ENCODE measurements around the gene ANKRD6.
A peak's percentile ranks its signal among the peaks of the same experiment; 100 is the strongest.

Gene ANKRD6

DNA sequence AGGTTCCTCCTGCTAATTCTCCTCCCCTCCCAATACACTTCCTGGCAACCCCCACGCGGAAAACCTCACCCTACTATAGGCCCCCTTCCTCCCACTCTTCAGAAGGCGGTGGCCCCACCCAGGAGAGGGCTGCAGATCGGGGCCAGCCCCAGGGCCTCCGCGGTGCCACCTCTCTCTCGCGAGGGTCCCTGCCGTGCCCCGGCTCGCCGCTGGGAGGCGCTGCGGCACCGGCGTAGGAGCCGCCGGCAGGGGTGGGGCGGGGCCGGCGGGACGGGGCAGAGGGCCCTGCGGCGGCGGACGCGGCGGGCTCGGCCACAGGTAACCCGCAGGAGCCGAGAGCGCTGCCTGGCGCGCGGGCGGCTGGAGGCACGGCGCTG is at the start of gene ANKRD6:
ANKRD6 (plus strand) TSS at position 278 of the 377 bp plus-strand sequence. CDS start 133,825 bp downstream, outside the sequence.
- H4K20me1 ChIP-seq (ENCODE audit: low read depth, low read length), result no peaks in the 10 kb centered on the region
- H3K27me3 ChIP-seq (ENCODE audit: low read length), result no peaks in the 10 kb centered on the region
- no peak within 1 kb of the TSS for H3K27ac ChIP-seq (ENCODE audit: low read depth, low read length)
- H3K4me2 ChIP-seq (ENCODE audit: low read depth, low read length, poor library complexity, severe bottlenecking), result peak within 1 kb of the TSS; percentile 76
- peak within 1 kb of the TSS; percentile 63 for H3K9ac ChIP-seq (ENCODE audit: low read length)
- no peaks in the 10 kb centered on the region for H3K9me2 ChIP-seq (replicated peaks; ENCODE audit: insufficient read depth, low read length)
- H3K9me3 ChIP-seq (ENCODE audit: insufficient read depth, low read length), result no peaks in the 10 kb centered on the region
- H3K36me3 ChIP-seq (ENCODE audit: low read length), result no peaks in the 10 kb centered on the region
- H3F3A ChIP-seq (ENCODE audit: insufficient read depth), result no peaks in the 10 kb centered on the region
- peak within 1 kb of the TSS; percentile 93 for H2AFZ ChIP-seq (ENCODE audit: low read depth, low read length, severe bottlenecking)
- TF ChIP-seq, protein P1, sequence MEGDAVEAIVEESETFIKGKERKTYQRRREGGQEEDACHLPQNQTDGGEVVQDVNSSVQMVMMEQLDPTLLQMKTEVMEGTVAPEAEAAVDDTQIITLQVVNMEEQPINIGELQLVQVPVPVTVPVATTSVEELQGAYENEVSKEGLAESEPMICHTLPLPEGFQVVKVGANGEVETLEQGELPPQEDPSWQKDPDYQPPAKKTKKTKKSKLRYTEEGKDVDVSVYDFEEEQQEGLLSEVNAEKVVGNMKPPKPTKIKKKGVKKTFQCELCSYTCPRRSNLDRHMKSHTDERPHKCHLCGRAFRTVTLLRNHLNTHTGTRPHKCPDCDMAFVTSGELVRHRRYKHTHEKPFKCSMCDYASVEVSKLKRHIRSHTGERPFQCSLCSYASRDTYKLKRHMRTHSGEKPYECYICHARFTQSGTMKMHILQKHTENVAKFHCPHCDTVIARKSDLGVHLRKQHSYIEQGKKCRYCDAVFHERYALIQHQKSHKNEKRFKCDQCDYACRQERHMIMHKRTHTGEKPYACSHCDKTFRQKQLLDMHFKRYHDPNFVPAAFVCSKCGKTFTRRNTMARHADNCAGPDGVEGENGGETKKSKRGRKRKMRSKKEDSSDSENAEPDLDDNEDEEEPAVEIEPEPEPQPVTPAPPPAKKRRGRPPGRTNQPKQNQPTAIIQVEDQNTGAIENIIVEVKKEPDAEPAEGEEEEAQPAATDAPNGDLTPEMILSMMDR (IDR thresholded peaks at IDR 0.05; ENCODE audit: insufficient read depth, low read length, poor library complexity, severe bottlenecking), result peak; percentile 86
- no peak for TF ChIP-seq EZH2phosphoT487 (conservative IDR thresholded peaks at IDR 0.05; ENCODE audit: low read length)
- H3K4me3 ChIP-seq (ENCODE audit: insufficient read depth, low read length, poor library complexity, severe bottlenecking), result peak within 1 kb of the TSS; percentile 59
- H3K79me2 ChIP-seq (ENCODE audit: insufficient read depth, low read length), result no peaks in the 10 kb centered on the region

DNA sequence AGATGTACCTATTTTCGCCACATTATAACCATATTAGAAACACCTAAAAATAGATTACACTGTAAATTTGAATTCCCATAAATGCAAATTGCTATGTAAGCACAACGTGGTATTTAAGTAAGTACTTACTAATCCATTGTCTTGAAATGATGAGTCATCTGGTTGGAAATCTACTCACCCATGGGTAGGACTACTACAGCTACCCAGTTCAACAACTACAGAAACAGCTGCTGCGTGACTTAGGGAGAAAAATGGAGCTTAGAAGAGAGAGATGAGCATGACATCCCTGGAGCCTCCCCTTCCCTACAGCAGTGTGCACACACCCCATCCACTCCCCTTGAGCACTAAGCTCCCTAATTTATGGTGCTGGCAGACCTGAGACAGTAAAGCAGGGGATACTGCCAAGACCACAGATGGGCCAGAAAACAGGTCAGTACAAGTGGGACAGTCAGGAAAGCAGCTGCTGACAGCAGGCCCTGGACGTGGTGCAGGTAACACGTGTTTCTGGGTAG is 47.7 kb upstream of the ANKRD6 start:
- peak overlapping the region; percentile 17 for H3K27ac ChIP-seq (ENCODE audit: low read depth, low read length)
- H3K4me2 ChIP-seq (ENCODE audit: low read depth, low read length, poor library complexity, severe bottlenecking), result no peak overlapping the region
- no peaks in the 10 kb centered on the region for H3K27me3 ChIP-seq (ENCODE audit: low read length)
- H3K36me3 ChIP-seq (ENCODE audit: low read length), result no peaks in the 10 kb centered on the region
- H3K9ac ChIP-seq (ENCODE audit: low read length), result no peak overlapping the region
- no peak for TF ChIP-seq EZH2phosphoT487 (conservative IDR thresholded peaks at IDR 0.05; ENCODE audit: low read length)
- TF ChIP-seq, protein P1 (IDR thresholded peaks at IDR 0.05; ENCODE audit: insufficient read depth, low read length, poor library complexity, severe bottlenecking), result no peak
- H3F3A ChIP-seq (ENCODE audit: insufficient read depth), result no peaks in the 10 kb centered on the region; the same call in 1 of the 2 replicates
- H3K79me2 ChIP-seq (ENCODE audit: insufficient read depth, low read length), result peaks cover 27% of the 10 kb centered on the region
- no peak overlapping the region for H2AFZ ChIP-seq (ENCODE audit: low read depth, low read length, severe bottlenecking)
- no peak overlapping the region for H3K4me3 ChIP-seq (ENCODE audit: insufficient read depth, low read length, poor library complexity, severe bottlenecking)
- H3K9me2 ChIP-seq (replicated peaks; ENCODE audit: insufficient read depth, low read length), result no peaks in the 10 kb centered on the region
- no peaks in the 10 kb centered on the region for H3K9me3 ChIP-seq (ENCODE audit: insufficient read depth, low read length)
- no peaks in the 10 kb centered on the region for H4K20me1 ChIP-seq (ENCODE audit: low read depth, low read length)

DNA sequence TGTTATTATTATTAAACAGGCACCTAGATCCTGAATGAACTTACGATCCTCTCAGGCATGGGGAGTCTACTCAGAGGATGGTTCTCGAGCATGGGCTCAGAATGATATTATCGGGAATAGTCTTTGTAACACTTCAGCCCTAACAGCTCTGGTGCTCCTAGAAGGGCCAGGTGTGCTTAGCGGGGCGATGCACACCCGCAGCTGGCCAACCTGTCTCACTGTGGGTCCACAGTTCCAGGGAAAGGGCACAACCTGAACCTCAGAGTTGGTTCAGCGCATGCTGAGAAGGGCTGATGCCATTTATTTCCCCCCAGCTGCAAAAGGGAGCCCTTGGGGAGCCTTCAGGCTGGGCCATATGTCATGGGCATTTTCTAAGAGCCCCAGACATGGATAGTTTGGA is 47.1 kb upstream of the ANKRD6 start:
- TF ChIP-seq, protein P1 (IDR thresholded peaks at IDR 0.05; ENCODE audit: insufficient read depth, low read length, poor library complexity, severe bottlenecking), result no peak
- TF ChIP-seq EZH2phosphoT487 (conservative IDR thresholded peaks at IDR 0.05; ENCODE audit: low read length), result no peak
- Histone ChIP-seq H3K9ac (ENCODE audit: low read length) (no peak overlapping the region), H3K9me3 (ENCODE audit: insufficient read depth, low read length) (no peaks in the 10 kb centered on the region), H3K4me2 (ENCODE audit: low read depth, low read length, poor library complexity, severe bottlenecking) (no peak overlapping the region), H3K79me2 (ENCODE audit: insufficient read depth, low read length) (peaks cover 34% of the 10 kb centered on the region), H3K36me3 (ENCODE audit: low read length) (no peaks in the 10 kb centered on the region), H3K9me2 (replicated peaks; ENCODE audit: insufficient read depth, low read length) (no peaks in the 10 kb centered on the region), H3K27me3 (ENCODE audit: low read length) (no peaks in the 10 kb centered on the region), H4K20me1 (ENCODE audit: low read depth, low read length) (no peaks in the 10 kb centered on the region), H3K27ac (ENCODE audit: low read depth, low read length) (0 out of 2 replicates have a peak overlapping the region, but pooled peaks have one; percentile 17), H2AFZ (ENCODE audit: low read depth, low read length, severe bottlenecking) (no peak overlapping the region), H3F3A (ENCODE audit: insufficient read depth) (no peaks in the 10 kb centered on the region; the same call in 1 of the 2 replicates), H3K4me3 (ENCODE audit: insufficient read depth, low read length, poor library complexity, severe bottlenecking) (no peak overlapping the region)
